Upper lobe of left lung (tissue), 4 donors: Measurements from ENCODE around the gene GBP2.

Experiments
- CTCF ChIP-seq, 6 experiments: fragments of 450-650 bp in 4 of 6; fragments of 200-600 bp in 2 of 6; sonication (generic) in 2 of 6; IDR thresholded peaks; one replicate each; pipeline ENCODE4 v1.5.1; 2016 to 2019; ENCODE audit warnings: antibody characterized with exemption in 6 of 6
- POLR2AphosphoS5 ChIP-seq, 2 donors: sonication (generic); formaldehyde crosslinking; IDR thresholded peaks; one replicate each; pipeline ENCODE4 v1.5.1; 2017; ENCODE audit warnings: antibody characterized with exemption in 2 of 2

DNA sequence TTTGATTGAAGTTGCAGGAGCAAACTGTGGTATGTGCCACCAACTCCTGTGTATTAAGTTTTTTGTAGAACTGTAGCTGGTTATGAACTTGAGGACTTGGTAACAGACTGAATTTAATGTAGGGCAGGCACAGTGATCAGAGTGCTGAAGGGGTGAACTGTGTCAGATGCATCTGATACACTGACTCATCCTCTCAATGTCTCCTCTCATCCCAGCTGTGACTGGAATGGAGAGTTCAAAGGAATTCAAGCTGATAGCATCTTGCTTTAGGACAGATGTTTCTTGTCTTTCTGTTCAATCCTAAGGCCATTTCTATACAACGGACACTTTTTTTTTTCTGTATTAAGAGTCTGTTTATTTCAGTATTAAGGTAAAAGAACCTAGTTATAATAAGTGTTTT, 36.0 kb downstream of the GBP2 start:
- no peak for TF ChIP-seq CTCF (IDR thresholded peaks at IDR 0.05)
- TF ChIP-seq POLR2AphosphoS5 (IDR thresholded peaks at IDR 0.05): no peak
